ENCODE results near the gene HOATZ. TPM values are rescaled to one million over a fixed set of nuclear protein-coding genes. Genes with fewer than 3 reads are reported as not detected.

The HOATZ gene
- total RNA-seq (2014; rRNA removed), result not detected in 2 replicates
- Bru-seq, nascent RNA, result percentile 4 among the genes with signal in this experiment
- BruChase-seq, experiment 1, labeled RNA remaining after a 6-hour chase, result not detected
- BruChase-seq, experiment 2, labeled RNA remaining after a 2-hour chase, result not detected
- long read RNA-seq, result 0 reads

DNA sequence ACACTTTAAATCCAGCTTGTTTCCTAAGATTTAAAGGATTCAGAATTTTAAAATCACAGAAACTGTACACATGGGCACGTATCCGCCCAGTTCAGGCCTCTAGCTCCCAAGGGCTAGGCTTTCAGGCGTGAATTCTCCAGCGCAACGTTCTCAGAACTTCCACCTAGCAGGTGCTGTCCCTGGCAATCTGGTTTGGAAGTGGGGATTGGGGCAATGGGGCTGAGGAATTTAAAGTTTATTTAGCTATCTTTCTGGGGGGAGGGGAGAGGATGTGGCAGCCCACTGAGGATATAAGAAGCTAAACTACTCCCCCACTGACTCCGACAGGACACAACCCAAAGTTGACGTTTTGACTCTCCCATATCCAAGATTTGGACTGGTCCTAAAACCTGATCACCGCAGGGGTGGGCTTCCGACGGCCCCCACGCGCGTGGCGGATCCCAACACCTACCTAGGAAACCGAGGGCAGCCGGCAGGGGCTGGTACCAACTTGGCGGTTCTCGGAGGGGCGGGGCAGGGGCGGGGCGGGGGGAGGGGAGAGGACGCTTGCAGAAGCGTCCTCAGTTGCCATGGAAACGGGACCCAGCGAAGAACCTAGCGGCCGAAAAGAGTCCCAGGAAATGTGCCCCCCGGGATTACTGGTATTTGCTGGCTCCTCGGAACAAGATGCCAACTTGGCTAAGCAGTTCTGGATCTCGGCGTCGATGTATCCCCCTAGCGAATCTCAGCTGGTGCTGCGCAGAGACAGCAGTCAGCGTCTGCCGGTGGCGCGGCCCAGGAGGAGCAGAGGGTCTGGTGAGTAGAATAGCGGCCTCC, at the start of gene HOATZ:
Gene HOATZ (plus strand): TSS at position 563 of the 816 bp plus-strand sequence. CDS start 7 bp downstream, at position 570.
- H3K4me2 ChIP-seq (ENCODE audit: low read length), result no peak within 1 kb of the TSS
- H3K27ac ChIP-seq (ENCODE audit: low read length), result no peak within 1 kb of the TSS
- no peak for ATAC-seq
- BruUV-seq (replicated peaks), result no TSS peak
- intact Hi-C loops (cut with micrococcal nuclease), result no loop called here
- H3K9me3 ChIP-seq (ENCODE audit: low read length), result no peaks in the 10 kb centered on the region
- 0 out of 2 replicates have a peak within 1 kb of the TSS, but pooled peaks have one; percentile 3 for H2AFZ ChIP-seq (ENCODE audit: low read length)
- no peak for DNase-seq
- H3K27me3 ChIP-seq (ENCODE audit: low read length), result no peaks in the 10 kb centered on the region
- no peaks in the 10 kb centered on the region for H3K4me1 ChIP-seq (ENCODE audit: insufficient read depth, low read length)
- no peaks in the 10 kb centered on the region for H4K20me1 ChIP-seq (ENCODE audit: low read length)
- H3K9me2 ChIP-seq (replicated peaks; ENCODE audit: low read length), result 0 out of 2 replicates have a peak, but pooled peaks cover 2% of the 10 kb centered on the region
- H3K9ac ChIP-seq (ENCODE audit: low read length), result no peak within 1 kb of the TSS
- TF ChIP-seq EZH2phosphoT487 (IDR thresholded peaks at IDR 0.05; ENCODE audit: borderline replicate concordance, low read length), result no peak
- TF ChIP-seq EZH2 (IDR thresholded peaks at IDR 0.05; ENCODE audit: low read length, unreplicated experiment), result no peak
- no peak for TF ChIP-seq CTCF (conservative IDR thresholded peaks at IDR 0.05; ENCODE audit: low read depth, low read length)
- no peaks in the 10 kb centered on the region for H3K79me2 ChIP-seq (ENCODE audit: low read length)
- ChIA-PET POLR2A (ENCODE audit: unreplicated experiment) (no interaction called here), CTCF (no interaction called here)
- H3K36me3 ChIP-seq (ENCODE audit: low read depth, low read length), result no peaks in the 10 kb centered on the region
- H3F3A ChIP-seq (ENCODE audit: low read length, unreplicated experiment), result no peaks in the 10 kb centered on the region
- H3K4me3 ChIP-seq (ENCODE audit: low read length), result no peak within 1 kb of the TSS

DNA sequence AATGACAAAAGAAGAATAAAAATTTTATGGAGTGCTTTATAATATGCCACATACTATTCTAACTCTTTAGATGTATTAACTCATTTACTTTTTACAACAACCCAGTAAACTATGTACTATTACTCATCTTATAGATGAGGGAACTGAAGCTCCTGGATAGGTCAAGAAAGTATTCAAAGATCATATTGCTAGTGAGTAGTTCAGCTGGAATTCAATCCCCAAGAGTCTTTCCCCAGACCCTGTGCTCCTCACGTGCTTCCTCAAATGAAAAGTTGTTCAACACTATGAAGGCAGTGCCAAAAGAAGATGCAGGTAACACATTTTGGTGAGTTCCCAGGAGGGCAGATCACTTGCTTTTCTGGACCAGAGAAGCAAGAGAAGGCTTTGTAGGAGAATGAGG, 49.2 kb upstream of the HOATZ start:
- H3K9ac ChIP-seq (ENCODE audit: low read length), result no peak overlapping the region
- H3K4me1 ChIP-seq (ENCODE audit: insufficient read depth, low read length), result peaks cover 12% of the 10 kb centered on the region
- H3K79me2 ChIP-seq (ENCODE audit: low read length), result no peaks in the 10 kb centered on the region
- H3K4me2 ChIP-seq (ENCODE audit: low read length), result 0 out of 2 replicates have a peak overlapping the region, but pooled peaks have one; percentile 2
- H3K27me3 ChIP-seq (ENCODE audit: low read length), result no peaks in the 10 kb centered on the region
- H3K9me3 ChIP-seq (ENCODE audit: low read length), result no peaks in the 10 kb centered on the region
- no TSS peak for BruUV-seq (replicated peaks)
- TF ChIP-seq EZH2phosphoT487 (IDR thresholded peaks at IDR 0.05; ENCODE audit: borderline replicate concordance, low read length) (no peak), CTCF (conservative IDR thresholded peaks at IDR 0.05; ENCODE audit: low read depth, low read length) (no peak), EZH2 (IDR thresholded peaks at IDR 0.05; ENCODE audit: low read length, unreplicated experiment) (no peak)
- DNase-seq, result peak; percentile 68
- H3K4me3 ChIP-seq (ENCODE audit: low read length), result no peak overlapping the region
- H2AFZ ChIP-seq (ENCODE audit: low read length), result no peak overlapping the region; the same call in 1 of the 2 replicates
- no peaks in the 10 kb centered on the region for H3K36me3 ChIP-seq (ENCODE audit: low read depth, low read length)
- no peaks in the 10 kb centered on the region for H3F3A ChIP-seq (ENCODE audit: low read length, unreplicated experiment)
- no peaks in the 10 kb centered on the region for H4K20me1 ChIP-seq (ENCODE audit: low read length)
- CTCF ChIA-PET, result interaction anchor here (0.5 kb wide), 1 partner anchor 15 kb away, joined by 3 read pairs; no protein-coding TSS in a partner anchor
- intact Hi-C loops (cut with micrococcal nuclease), result no loop called here
- peak; percentile 79 for ATAC-seq
- no peak overlapping the region for H3K27ac ChIP-seq (ENCODE audit: low read length)
- H3K9me2 ChIP-seq (replicated peaks; ENCODE audit: low read length), result no peaks in the 10 kb centered on the region
- POLR2A ChIA-PET (ENCODE audit: unreplicated experiment), result no interaction called here

DNA sequence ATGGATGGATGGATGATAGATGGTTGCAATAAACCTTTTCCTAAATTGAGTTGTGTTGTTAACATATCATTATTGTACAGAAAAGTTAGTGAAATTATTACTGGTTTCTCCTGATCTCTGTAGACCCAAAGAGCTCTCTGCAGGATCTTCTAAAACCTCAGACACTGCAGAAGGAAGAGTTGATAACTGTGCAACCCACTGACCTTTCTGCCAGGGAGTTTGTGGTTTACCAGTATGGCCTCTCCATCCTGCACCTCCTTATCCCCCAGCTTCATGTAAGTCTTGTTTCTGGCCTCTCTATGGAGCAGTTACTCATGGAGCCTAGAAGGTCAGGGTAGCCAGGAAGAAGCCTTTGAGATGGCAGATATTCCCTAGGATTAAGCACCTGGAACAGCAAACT, 48.0 kb upstream of the HOATZ start:
- Histone ChIP-seq H3K4me2 (ENCODE audit: low read length) (no peak overlapping the region), H3K9me2 (replicated peaks; ENCODE audit: low read length) (no peaks in the 10 kb centered on the region), H3K4me1 (ENCODE audit: insufficient read depth, low read length) (peaks cover 12% of the 10 kb centered on the region), H3K9me3 (ENCODE audit: low read length) (no peaks in the 10 kb centered on the region), H3K9ac (ENCODE audit: low read length) (no peak overlapping the region), H3K36me3 (ENCODE audit: low read depth, low read length) (no peaks in the 10 kb centered on the region), H4K20me1 (ENCODE audit: low read length) (no peaks in the 10 kb centered on the region), H3K4me3 (ENCODE audit: low read length) (no peak overlapping the region), H3F3A (ENCODE audit: low read length, unreplicated experiment) (no peaks in the 10 kb centered on the region), H3K27ac (ENCODE audit: low read length) (no peak overlapping the region), H2AFZ (ENCODE audit: low read length) (no peak overlapping the region), H3K27me3 (ENCODE audit: low read length) (no peaks in the 10 kb centered on the region), H3K79me2 (ENCODE audit: low read length) (no peaks in the 10 kb centered on the region)
- BruUV-seq (replicated peaks), result no TSS peak
- ATAC-seq (no peak), DNase-seq (no peak)
- ChIA-PET POLR2A (ENCODE audit: unreplicated experiment) (no interaction called here), CTCF (no interaction called here)
- no peak for TF ChIP-seq EZH2 (IDR thresholded peaks at IDR 0.05; ENCODE audit: low read length, unreplicated experiment)
- TF ChIP-seq EZH2phosphoT487 (IDR thresholded peaks at IDR 0.05; ENCODE audit: borderline replicate concordance, low read length), result no peak
- no peak for TF ChIP-seq CTCF (conservative IDR thresholded peaks at IDR 0.05; ENCODE audit: low read depth, low read length)
- intact Hi-C loops (cut with micrococcal nuclease), result no loop called here

Data from PC-3 (cell line).